Gastroesophageal sphincter (tissue), 3 donors: ENCODE data around the gene CRTC3.

Experiments
- CTCF ChIP-seq, 4 experiments: fragments of 200-600 bp in 2 of 4; fragments of 450-650 bp in 2 of 4; sonication (generic) in 1 of 4; IDR thresholded peaks; one replicate each; pipeline ENCODE4 v1.5.1; 2017 to 2019; ENCODE audit warnings: antibody characterized with exemption in 4 of 4, mild to moderate bottlenecking in 2 of 4, moderate library complexity in 2 of 4
- POLR2A ChIP-seq, 2 donors: fragments of 450-650 bp; IDR thresholded peaks; one replicate each; pipeline ENCODE4 v1.6.1; 2017; ENCODE audit warnings: antibody characterized with exemption in 2 of 2, mild to moderate bottlenecking in 2 of 2, moderate library complexity in 1 of 2

DNA sequence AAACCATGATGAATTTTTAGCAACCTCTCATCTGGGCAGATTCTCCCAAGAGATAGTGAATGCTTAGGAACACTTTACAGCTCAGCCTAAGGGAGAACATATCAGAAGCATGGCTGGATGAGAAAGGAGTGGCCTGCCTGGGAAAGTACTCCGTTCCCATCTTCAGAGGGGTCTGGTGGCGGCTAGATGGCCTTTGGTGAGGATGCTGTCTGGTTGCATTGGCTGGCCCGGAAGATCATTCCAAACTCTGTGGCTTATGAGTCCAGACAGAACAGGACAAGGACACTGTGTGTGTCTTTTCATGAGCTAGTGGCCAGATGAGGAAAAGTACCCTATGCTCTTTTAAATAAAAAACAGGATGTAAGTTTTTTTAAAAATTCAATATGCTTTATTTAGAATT is 51.2 kb downstream of the CRTC3 start:
- no peak for TF ChIP-seq CTCF (IDR thresholded peaks at IDR 0.05)
- no peak for TF ChIP-seq POLR2A (IDR thresholded peaks at IDR 0.05)
